NCI-H1417 (cell line): Measurements from ENCODE around the gene STAT6.
"Not testable (repeated sequence)": the region's sequence is repeated elsewhere in the genome, so short reads cannot be mapped to it uniquely, and the experiment has no call there.

Experiments used
- DNase-seq, 3 experiments: peaks; one replicate each; lab custom pipeline; 2025; lab: John Stamatoyannopoulos, UW

Gene STAT6

DNA sequence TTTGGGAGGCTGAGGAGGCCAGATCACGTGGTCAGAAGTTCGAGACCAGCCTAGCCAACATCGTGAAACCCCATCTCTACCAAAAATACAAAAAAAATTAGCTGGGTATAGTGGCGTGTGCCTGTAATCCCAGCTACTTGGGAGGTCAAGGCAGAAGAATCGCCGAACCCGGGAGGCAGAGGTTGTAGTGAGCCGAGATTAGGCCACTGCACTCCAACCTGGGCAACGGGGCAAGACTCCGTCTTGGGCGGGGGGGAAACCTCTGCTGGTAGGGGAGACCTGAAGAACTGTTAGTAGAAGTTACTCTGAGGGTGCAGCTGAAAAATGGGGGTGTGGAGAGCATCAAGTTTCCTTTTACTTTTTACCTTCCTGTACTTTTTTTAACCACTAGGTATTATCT lies 14.9 kb upstream of the STAT6 start:
- no peak for DNase-seq

DNA sequence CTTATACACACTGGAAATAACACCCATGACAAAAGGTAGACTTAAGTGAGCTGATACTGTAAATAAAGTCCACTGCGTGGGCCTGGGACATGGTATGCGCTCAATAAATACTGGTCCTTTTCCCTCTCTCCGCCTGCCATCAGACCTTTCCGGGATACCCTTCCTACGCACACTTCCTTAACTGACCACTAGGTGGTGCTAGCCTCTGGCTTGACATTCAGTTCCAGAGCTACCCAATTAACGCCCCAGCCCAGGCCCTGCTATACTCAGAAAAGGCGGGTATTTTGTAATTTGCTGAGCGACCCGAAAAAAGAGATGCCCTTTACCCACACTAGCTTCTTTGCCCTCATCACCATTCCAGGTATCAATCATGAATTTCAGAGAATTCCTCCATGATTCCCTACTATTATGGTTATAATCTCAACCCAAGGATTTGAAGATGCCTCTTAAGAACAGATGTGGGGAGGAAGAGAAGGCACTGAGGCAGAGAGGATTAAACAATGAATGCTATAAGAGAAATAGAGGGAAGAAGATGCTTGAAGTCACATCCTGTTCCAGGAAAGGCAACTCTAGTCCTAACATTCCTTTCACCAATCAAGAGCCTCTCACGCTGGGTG lies 13.2 kb upstream of the STAT6 start:
- peak; percentile 61 to 87 (median 83) for DNase-seq

DNA sequence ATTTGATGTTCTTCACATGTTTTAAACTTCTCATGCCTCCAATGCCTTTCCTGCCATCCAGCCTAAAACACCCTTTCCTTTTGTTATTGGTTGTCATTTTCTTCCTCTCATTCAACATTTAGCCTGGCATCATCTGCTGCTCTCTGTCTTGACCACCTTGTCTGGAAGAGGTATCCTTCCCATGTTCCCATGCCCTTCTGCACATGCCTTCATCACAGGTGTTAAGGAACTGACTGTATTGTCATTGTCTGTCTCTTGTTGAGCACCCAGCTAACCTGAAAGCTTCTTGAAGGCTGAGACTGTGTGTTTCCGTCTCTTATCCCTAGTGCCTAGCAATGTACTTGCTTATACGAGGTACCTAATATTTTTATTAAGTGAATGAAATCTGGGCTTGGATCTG lies 12.7 kb upstream of the STAT6 start:
- DNase-seq, result no peak

- DNase-seq, result not testable (repeated sequence)
Observed at GRCh38 chr12:57120718-57121117, 9.6 kb upstream of the STAT6 start.

GRCh38 chr12:57119294-57120085 lies 8.3 kb upstream of the STAT6 start:
- DNase-seq, result no peak

GRCh38 chr12:57118711-57119271 lies 7.6 kb upstream of the STAT6 start:
- DNase-seq, result no peak

DNA sequence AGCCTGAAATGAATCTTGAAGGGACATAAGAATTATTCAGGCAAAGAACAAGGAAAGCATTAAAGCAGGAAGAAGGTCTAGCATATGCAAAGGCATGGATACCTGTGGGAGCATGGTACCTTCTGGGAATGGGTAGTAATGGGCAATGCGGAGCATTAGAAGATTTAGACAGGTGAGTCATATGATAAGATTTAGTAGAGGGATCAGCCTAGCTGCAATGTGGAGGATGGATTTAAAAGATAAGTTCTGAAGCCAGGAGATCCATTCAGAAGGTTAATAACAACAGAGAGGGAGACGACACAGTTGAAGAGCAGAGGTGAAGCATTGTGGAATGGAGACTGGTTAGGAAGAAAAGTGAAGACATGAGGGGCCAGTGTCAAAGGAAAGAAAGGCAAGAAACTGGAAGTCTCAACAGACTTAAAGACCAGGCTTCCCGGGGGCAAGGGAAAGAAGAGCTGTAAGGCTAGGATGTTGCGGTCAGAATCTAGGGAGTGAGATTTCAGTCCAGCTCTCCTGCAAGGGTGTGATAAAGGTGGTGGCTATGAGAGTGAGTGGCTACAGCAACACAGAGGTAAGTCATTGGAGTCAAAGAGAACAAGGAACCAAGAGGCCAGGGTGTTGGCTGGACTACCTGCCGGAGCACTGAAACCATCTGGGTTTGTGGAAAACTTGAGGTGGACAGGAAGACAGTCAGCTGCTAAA lies 5.6 kb upstream of the STAT6 start:
- no peak for DNase-seq

GRCh38 chr12:57112492-57113294 lies 1.5 kb upstream of the STAT6 start:
- no peak for DNase-seq

GRCh38 chr12:57110104-57111030 lies 795 bp downstream of the STAT6 start:
- DNase-seq, result peak; percentile 27 to 49 (median 41)

GRCh38 chr12:57109207-57110103 lies 1.7 kb downstream of the STAT6 start:
- DNase-seq, result no peak

- no peak for DNase-seq
Observed at GRCh38 chr12:57107456-57108155, 3.6 kb downstream of the STAT6 start.

GRCh38 chr12:57106021-57106708 lies 5.0 kb downstream of the STAT6 start:
- DNase-seq, result no peak

GRCh38 chr12:57105011-57105753 lies 6.0 kb downstream of the STAT6 start:
- DNase-seq, result no peak

- DNase-seq, result no peak
Observed at GRCh38 chr12:57104292-57104910, 6.8 kb downstream of the STAT6 start.

DNA sequence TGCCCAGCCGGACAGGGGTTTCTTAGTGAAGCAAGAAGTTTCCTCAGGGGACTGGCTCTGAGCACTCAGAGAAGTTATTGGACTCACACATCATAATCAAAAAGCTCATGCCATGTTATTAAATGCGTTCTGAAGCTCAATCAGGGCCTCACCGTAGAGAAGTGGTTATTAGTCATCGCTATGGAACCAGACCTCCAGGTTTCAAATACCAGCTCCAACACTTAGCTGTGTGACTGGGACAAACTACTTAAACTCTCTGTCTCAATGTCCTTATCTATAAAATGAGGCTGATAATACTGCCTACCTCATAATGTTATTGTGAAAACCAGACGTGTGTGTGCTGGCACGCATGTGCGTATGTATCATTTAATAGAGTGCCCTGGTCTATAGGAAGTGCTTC lies 7.3 kb downstream of the STAT6 start:
- no peak for DNase-seq

GRCh38 chr12:57101892-57102695 lies 9.1 kb downstream of the STAT6 start:
- no peak for DNase-seq
